HG02884 (cell line): Measurements from ENCODE around the gene MAML3.

ENCODE experiments used
- ATAC-seq: cut with Tn5 transposase; IDR thresholded peaks from one replicate; pipeline ENCODE4 v1.9.1; 2021; ENCODE audit warnings: mild to moderate bottlenecking, moderate library complexity; ENCODE audit not compliant: unreplicated experiment

The MAML3 gene

DNA sequence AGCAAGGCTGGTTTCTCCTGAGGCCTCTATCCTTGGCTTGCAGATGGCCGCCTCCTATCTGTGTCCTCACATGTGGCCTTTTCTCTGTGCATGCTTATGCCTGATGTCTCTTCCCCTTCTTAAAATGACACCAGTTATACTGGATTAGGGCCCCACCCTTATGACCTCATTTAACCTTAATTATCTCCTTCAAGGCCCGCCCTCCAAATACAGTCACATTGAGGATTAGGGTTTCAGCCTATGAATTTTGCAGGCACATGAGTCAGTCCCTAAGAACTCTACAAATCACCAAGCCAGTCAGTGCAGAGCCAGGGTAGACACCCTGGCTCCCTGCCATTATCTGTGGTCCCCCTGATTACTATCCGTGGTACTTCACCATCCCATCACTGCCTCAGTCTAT lies 51.6 kb downstream of the MAML3 start:
- ATAC-seq: no peak

DNA sequence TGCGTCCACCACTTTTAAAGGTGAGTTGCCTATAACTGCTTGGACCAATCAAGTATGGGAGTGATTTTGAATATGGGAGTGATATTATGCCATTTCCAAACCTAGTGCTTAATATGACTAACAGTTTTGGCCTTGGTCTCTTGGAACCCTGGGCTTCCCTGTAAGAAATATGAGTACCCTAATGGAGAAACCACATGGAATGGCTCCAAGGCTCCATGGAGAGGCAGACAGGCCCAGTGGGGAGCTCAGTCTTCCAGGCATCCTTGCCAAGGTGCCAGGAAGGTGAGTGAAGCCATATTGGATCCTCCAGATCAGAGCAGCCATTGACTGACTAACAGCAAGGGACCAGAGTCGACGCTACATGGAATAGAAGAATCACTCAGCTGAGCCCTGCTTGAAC lies 53.2 kb downstream of the MAML3 start:
- no peak for ATAC-seq

DNA sequence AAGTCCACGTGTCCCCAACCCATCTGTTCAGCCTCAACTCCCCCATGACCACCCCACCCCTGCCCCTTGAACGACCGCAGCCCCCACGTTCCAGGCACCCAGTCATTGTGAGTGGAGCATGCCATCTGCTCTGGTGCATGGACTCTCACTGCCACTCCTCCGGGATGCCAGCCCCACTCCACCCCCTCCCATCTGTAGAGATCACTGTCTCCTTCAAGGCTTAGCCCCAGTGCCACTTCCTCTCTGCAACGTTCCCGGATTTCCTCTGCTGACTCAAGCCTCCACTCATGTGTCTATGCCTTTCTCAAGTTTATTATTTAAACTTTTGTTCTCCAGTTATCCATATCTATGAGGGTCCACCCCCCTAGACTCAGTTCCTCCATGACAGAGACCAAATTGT lies 54.0 kb downstream of the MAML3 start:
- no peak for ATAC-seq

DNA sequence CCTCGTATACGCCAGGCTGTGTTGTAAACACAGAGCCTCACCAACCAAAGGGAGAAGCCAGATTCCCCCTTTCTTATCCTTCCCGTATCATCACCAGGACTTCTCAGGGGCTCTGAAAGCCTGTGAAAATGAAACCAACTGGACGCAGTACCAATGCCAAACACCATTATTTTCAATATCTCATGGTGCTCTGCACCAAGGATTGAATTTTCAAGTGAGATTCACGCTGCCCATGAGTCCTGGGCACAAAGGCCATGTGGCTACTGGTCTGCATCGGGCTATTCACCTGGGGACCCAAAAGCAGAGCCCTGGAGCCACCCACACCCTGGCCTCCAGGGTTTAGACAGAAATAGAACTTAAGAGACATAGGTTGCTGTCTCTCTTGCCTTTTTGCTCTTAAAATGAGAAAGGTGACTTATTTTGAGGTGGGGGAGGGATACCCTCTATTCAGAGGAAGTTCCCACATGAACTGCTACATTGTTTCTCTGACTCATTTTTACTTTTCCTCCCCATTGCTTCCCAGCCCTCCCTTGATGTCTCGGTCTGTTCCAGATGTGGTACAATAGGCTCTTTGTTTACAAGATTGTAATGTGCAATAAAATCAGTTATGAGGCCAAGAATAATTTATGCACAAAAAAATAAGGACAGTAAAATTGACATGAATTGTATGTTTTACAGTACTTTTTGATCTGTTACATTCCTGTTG lies 55.4 kb downstream of the MAML3 start:
- ATAC-seq: no peak

DNA sequence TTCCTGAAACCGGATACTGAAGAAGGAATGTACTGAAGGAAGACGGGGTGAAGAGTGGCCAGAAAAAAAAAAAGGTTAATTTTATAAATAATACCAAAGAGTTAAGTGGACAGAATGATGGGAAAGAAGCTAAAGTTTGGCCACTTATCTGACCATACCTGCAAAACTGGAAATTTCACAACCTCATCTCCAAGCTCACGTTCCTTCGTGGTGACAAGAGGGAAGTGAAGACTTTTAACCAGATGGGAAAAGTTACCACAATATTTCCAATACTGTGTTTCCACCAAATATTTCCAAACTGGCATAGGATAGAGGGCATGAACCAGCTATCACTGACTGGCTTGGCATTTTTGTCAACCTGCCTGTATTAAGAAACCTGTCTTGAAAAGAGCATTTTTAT lies 56.4 kb downstream of the MAML3 start:
- ATAC-seq: no peak

DNA sequence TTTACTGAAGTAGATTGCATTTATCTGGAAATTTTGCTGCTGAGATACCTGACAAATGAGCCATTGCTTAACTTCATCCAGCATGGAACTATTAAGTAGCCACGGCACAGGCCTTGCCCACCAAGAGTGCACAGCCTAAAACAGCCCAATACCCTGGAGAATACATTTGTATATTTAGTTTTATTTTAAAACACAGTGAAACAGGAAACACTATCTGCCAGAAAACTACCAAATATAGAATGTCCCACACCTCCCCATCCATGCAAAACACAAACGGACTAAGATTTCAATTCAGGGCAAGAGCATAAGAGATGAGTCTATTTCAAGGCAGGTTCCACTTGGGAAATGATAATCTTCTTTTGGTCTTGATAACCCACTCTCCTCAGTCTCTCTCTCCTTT lies 57.1 kb downstream of the MAML3 start:
- ATAC-seq: no peak

DNA sequence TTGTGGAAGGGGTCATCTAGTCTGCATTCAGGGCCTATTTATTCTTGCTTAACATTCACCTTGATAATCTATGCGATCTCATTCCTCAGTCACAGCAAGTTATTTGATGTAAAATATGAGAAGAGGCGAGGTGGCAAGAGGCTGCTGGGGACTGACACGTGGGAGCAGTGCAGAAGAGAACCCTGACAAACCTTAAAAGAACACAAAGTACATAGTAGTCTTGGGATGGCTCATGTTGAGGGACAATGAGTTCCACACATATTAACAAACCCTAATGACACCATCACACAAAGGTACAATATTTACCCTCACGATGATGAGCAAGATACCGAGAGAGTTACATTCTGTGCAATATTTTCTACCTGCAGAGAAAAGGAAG lies 57.5 kb downstream of the MAML3 start:
- no peak for ATAC-seq

DNA sequence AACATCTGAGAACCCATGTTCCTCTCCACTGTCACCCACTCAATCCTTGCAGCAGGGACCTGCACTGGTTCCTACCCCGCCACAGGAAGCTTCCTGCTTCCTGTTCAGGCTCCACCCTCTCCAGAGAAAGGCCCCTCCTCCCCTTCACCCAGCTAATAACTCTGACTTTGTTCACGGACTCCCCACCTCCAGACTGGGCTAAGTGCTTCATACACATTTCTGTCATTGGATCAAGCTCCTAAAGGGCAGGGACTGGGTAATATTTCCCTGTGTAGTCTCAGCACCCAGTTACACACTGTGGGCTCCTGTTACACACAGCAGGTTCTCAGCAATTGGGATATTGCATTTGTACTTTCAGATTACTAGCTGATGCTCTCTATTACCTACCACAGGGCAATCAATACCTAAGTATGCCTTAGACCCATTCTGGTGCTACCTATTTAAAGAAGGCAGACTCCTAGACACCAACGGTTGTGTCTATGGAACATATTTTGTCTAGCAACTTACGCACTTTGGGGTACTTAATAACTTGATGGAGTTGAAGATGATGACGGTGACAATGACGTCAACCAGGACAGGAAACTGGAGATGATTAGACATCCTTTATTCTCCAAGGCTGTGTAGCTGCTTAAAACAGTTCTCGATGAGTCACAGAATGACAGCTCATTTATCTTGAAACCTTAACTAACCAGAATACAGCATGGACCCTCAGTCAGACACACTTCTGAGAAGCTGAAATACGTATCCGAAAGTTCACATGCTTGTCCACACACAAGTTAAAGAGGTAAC lies 58.1 kb downstream of the MAML3 start:
- no peak for ATAC-seq

DNA sequence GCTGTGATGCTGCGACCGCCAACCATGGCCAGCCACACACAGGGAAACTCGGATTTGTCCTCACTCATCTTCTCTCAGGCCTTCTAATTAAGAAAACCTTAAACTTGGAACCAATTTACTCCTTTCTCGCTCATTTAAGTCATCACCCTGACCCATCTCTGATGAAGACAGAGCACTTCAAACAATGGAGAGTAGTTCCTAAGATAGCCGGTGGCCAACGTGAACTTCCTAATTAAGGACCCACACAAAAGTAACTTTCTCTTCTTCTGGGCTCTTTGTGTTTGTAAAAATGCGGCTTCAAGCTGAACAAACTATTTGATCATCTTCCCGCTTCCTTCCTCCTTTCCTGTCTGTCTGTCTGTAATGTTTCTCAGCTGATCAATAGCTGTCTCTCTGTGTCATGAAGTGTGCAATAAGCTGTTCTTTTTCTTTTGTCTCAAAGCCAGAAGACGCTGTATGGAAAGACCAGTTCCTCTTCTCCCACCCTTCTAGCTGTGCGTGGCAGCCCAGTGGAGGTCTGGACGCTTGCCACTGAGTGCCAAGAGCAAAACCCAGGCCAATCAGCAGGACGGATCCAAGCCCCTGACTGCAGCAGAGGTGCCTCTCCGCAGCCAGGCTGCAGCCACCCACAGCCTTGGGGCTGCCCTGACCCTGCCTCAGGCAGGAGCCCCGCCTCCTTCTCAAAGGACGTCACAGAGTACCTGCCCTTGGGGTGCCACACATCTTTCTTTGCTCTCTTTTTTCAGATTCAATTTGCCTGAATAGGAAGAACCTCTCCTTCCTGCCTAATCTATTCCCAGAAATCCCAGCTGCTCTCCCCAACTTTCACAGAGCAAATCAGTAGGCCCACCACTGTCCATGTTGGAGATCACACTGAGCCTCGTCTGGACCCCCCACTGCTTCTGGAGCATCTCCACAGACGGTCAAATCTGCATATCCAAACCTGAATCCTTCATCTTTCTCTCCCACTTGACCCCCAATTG lies 59.3 kb downstream of the MAML3 start:
- ATAC-seq: no peak

DNA sequence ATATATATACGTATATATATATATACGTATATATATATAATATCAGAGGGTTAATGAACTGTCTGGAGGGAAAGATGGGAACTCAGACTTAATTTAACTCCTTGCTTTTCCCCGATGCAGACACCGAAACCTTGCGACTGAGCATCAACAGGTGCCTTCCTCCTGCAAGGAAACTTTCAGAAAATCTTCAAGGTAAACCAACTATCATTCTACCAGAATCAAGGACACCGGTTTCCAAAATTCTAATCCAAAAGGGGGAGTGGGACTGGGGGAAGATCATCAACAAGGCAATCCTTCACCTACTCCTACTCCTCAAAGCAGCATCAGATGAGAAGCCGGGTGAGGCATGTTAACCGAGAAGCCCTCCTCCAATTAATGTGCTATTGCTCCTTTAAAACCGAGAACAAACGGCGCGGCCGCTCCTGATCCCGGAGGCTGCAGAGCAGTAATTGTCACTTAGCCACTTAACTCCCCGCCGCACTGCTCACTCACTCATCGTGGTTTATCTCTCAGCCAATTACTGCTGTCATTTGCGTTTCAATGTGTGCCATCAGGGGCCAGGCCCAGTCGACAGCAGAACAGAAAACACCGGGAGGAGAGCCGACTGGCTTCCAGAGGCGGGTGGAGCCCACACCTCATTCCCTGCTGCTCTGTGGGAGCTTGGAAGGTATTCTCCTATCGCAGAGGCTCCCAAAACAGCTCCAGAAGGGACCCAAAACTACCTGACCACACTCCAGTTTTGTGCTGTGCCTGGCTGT lies 61.7 kb downstream of the MAML3 start:
- ATAC-seq: no peak

DNA sequence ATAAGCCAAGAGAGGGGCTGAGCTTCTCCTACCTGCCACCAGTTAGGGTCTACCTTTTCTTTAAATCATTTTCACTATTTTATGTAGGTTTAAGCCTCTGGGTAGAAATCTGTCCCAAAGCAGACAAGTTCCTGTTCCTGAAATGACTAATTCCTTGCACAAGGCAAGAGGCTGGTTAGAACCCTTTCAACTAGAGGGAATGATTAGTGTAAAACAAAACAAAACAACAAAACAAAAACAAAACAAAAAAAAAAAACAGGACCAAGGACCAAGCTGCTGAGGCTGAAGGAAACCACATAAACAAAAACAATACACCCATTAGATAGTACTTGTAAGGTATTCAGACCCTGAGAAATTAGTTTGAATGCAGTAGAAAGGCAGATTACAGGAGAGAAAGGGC lies 62.7 kb downstream of the MAML3 start:
- ATAC-seq: no peak

DNA sequence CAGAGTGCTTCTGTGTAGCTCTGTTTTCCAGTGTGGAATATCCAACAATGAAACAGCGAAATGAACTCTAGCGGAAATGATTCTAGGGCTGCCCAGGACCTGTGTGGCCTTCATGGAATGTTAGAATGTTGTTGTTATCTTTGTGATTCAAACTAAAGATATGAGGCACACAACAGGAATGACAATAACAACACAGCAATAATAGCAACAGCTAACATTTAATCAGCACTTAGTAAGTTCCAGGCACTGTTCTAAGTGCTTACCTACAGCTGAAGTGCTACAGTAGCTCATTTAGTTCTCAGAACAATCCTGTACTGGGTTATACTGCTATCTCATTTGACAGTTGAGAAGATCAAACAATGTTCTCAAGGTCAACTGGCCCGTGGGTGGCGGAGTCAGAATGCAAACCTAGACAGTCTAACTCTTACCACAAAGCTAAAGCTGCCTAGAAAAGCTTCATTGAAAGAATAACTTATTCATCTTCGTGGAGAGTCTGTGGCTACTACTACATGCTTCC lies 63.7 kb downstream of the MAML3 start:
- no peak for ATAC-seq

DNA sequence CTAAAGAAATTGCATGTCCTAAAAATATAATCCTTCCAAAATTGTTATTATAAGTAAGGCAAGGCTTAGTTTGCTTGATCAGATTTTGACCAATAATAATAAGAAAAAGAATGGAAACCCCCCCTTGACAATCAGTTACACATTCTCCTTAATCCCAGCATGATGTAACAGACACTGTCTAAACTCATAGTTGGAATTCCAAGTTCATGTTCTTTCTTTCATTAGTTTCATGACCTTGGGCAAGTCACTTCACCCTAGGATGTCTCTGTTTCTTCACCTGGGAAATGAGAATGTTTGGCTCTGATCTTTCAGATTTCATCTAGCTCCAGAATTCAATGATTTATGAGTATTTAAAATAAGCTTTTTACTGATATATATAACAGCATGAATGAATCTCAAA lies 64.8 kb downstream of the MAML3 start:
- ATAC-seq: no peak

DNA sequence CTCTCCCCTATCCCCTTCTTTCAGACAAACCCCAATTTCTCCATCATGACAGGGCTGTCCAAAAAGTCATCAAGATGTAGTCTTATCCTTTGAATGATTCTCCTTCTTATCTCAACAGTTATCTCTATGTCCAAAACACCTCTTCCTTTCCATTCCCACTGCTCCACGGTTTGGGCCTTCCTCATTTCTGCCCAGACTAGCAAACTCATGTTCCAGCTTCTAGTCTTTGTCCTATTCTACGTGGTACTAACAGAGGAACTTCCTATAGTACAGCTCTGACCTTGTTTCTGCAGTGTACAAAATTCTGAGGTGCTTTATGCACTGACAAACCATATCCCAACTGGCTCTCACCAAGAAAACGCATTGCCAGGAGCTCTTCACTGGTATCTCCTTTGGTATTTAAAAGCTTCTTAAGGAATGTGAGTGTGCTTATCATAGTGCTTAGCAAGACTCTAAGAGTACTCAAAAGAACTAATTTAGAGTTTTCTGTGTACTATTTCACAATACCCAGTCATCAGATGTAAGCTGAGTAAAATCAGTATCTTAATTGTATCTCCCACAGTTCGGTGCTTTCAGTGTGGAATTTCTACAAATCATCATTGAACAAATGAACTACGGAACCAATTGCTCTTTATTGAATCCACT lies 65.5 kb downstream of the MAML3 start:
- no peak for ATAC-seq

DNA sequence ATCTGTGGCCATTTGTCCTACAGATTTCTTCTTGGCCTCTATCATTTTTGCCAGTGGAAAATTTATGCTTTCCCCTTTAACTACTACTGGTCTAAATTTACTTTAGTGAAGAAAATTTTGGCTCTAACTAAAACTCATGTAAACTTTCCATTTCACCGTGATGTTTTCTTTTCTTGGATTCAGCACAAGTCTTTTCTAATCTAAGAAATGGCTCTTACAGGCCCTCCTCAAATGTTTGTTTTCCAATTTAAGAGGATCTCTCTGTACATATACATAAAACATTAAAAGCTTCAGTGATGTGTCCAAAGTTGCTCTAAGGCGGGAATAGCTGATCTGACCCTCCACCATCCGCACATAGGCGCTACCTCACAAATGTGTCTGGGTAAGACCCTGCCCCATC lies 68.1 kb downstream of the MAML3 start:
- no peak for ATAC-seq

DNA sequence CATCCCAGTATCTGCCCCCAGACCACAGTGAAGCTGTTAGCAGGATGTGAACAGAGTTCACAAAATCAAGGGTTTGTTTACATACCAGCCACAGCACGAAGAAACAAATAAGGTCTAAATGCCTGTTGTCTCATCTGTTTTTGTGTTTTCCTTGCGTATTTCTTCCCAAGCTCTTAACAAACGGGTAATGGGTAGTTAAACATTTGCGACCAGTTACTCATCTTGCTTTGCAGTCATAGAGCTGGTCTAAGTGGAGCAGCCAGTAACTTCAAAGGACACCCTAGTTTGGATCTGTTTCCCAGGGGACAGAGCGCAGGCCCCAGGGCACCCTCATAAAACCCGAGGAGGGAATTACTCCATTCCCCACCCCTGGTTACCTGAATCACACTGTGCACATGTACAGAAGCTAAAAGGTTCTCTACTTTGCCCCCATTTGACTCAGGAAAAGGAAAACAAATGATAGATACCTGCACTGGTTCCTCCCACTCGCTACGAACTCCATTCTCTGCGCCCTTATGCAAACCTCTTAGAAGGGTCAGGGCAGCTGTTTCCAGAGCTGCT lies 68.8 kb downstream of the MAML3 start:
- ATAC-seq: no peak

DNA sequence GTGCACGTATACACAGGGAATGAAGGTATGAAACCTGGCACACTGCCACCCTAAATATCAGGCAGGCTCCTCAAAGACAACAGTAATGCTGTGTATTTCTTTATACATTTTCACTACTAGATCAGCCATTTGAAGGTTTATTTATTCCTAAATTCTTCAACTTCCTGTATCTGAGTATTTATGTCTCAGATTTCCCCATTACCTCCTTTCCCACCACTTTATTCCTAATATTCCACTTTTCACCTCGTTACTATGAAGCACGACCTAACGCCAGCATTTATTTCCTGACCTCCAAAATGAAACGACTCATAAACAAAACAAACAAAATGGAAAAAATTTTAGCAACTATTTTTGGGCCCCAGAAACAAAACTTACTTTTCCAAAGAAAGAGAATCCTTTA lies 69.6 kb downstream of the MAML3 start:
- ATAC-seq: no peak

DNA sequence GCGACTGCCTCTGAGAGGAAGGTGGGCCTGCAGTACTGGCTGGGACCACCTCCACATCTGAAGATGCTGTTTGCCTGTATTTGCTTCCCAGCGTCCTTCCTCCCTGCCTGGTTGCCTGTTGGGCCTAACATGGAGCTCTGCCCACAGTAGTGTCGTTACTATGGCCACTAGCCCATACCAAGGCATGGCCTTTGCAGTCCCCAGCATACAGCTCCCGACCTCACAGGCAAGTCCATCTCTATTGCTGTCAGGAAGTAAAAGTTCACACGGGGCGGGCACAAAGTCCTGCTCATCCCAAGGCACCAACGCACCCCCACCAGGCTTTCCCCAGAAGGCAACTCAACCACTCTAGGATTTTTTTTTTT lies 71.6 kb downstream of the MAML3 start:
- no peak for ATAC-seq

DNA sequence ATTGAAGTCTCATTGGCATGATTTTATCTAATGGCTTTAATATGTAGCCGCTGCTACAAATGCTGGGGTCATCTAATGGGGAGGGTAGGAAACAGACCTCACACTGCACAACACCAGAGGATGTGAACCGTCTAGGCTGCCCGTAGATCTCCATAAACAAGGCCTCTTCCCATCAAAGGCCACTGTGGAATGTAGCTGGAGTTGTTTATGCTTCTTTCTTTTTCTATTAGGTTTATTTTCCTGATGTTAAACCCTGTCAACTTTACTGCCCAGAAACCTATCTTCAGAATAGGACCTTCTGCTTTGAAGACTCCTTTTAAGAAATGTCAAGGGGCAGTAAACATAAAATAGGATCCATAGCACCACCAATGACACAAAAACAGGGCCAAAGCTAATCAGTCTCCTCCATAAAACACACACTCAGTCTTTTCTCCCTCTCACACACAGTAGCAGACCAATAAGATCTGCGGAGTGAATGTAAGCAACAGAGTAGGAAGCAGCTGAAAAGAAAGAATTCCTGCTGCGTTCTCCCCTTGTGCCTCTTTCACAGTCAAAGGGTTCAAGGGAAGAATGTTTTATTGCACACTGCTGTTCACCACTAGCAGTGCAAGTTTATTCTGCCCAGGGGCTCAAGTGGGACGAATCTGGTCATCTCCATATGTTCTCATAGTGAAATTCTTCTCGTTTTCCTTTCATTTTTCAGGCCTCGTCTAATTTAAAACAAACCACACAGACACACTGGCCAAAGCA lies 72.2 kb downstream of the MAML3 start:
- no peak for ATAC-seq
